SU-DHL-6 (cell line): Measurements from ENCODE around the gene PHB1.

Source experiments
- H2AFZ ChIP-seq: fragments of 200-600 bp; sonication (generic); 2 replicates; pipeline ENCODE4 v1.6.1; 2014; ENCODE audit warnings: low read depth, mild to moderate bottlenecking, moderate library complexity, mixed read lengths, antibody characterized with exemption, low read length; ENCODE audit not compliant: severe bottlenecking
- H3F3A ChIP-seq: fragments of 200-600 bp; shearing (Covaris generic); 2 replicates; pipeline ENCODE4 v1.6.0; 2016; ENCODE audit warnings: antibody characterized with exemption, mild to moderate bottlenecking; ENCODE audit not compliant: insufficient read depth
- H3K27ac ChIP-seq: fragments of 200-600 bp; sonication (generic); 2 replicates; pipeline ENCODE4 v1.5.1; 2016; ENCODE audit warnings: low read depth, mild to moderate bottlenecking, low read length, moderate library complexity, mixed read lengths
- H3K27me3 ChIP-seq: fragments of 200-600 bp; sonication (generic), shearing (Covaris generic); 2 replicates; pipeline ENCODE4 v1.6.0; 2014; ENCODE audit warnings: mild to moderate bottlenecking, low read length
- H3K36me3 ChIP-seq: fragments of 200-600 bp; sonication (generic); 2 replicates; pipeline ENCODE4 v1.6.1; 2014; ENCODE audit warnings: mild to moderate bottlenecking, low read length, mixed read lengths
- H3K4me2 ChIP-seq: fragments of 300-600, 200-600 bp; shearing (Covaris generic), sonication (generic); 2 replicates; pipeline ENCODE4 v1.6.0; 2014; ENCODE audit warnings: low read length, low read depth, mild to moderate bottlenecking; ENCODE audit not compliant: poor library complexity, severe bottlenecking
- H3K4me3 ChIP-seq: fragments of 200-600 bp; sonication (generic); 2 replicates; pipeline ENCODE4 v1.5.1; 2014; ENCODE audit warnings: antibody characterized with exemption, low read length, mild to moderate bottlenecking, mixed read lengths; ENCODE audit not compliant: insufficient read depth, poor library complexity, severe bottlenecking
- H3K79me2 ChIP-seq: fragments of 200-600 bp; sonication (generic); 2 replicates; pipeline ENCODE4 v1.6.1; 2014; ENCODE audit warnings: mild to moderate bottlenecking, low read length, moderate library complexity; ENCODE audit not compliant: insufficient read depth
- H3K9ac ChIP-seq: fragments of 200-600 bp; sonication (generic); 2 replicates; pipeline ENCODE4 v1.7.0; 2014; ENCODE audit warnings: mild to moderate bottlenecking, low read length
- H3K9me2 ChIP-seq: fragments of 200-600 bp; sonication (generic); replicated peaks from 2 replicates; pipeline ENCODE4 v1.6.1; 2014; ENCODE audit warnings: low read length; ENCODE audit not compliant: insufficient read depth
- H3K9me3 ChIP-seq: fragments of 200-600 bp; sonication (generic); 2 replicates; pipeline ENCODE4 v1.6.1; 2014; ENCODE audit warnings: low read length, mixed read lengths; ENCODE audit not compliant: insufficient read depth
- H4K20me1 ChIP-seq: fragments of 200-600 bp; sonication (generic); 2 replicates; pipeline ENCODE4 v1.6.1; 2014; ENCODE audit warnings: low read depth, mild to moderate bottlenecking, antibody characterized with exemption, low read length, moderate library complexity, mixed read lengths
- CTCF ChIP-seq: fragments of 200-600 bp; sonication (generic); IDR thresholded peaks from one replicate; pipeline ENCODE4 v1.5.1; 2017; ENCODE audit warnings: antibody characterized with exemption, mild to moderate bottlenecking, low read length, moderate library complexity; ENCODE audit not compliant: insufficient read depth, poor library complexity, severe bottlenecking
- EZH2phosphoT487 ChIP-seq: fragments of 200-600 bp; sonication (generic), shearing (Covaris generic); conservative IDR thresholded peaks from 2 replicates; pipeline ENCODE4 v1.6.1; 2018; ENCODE audit warnings: mild to moderate bottlenecking, antibody characterized with exemption, low read length, moderate library complexity, mixed read lengths

The PHB1 gene

GRCh38 chr17:49386373-49386772, 28.3 kb downstream of the PHB1 start:
- Histone ChIP-seq H3K27me3 (no peaks in the 10 kb centered on the region; the same call in 1 of the 2 replicates), H3K27ac (no peak overlapping the region), H3K9ac (no peak overlapping the region), H4K20me1 (no peaks in the 10 kb centered on the region), H2AFZ (no peak overlapping the region), H3K4me2 (no peak overlapping the region), H3K9me2 (no peaks in the 10 kb centered on the region), H3F3A (no peaks in the 10 kb centered on the region), H3K36me3 (no peaks in the 10 kb centered on the region), H3K9me3 (no peaks in the 10 kb centered on the region), H3K79me2 (no peaks in the 10 kb centered on the region), H3K4me3 (no peak overlapping the region)
- no peak for TF ChIP-seq CTCF
- no peak for TF ChIP-seq EZH2phosphoT487

GRCh38 chr17:49384951-49385350, 29.7 kb downstream of the PHB1 start:
- Histone ChIP-seq H3F3A (no peaks in the 10 kb centered on the region), H3K27me3 (no peaks in the 10 kb centered on the region; the same call in none of the 2 replicates), H3K79me2 (no peaks in the 10 kb centered on the region), H3K9ac (no peak overlapping the region), H4K20me1 (no peaks in the 10 kb centered on the region), H2AFZ (no peak overlapping the region), H3K9me2 (no peaks in the 10 kb centered on the region), H3K4me2 (no peak overlapping the region), H3K9me3 (no peaks in the 10 kb centered on the region), H3K4me3 (no peak overlapping the region), H3K27ac (no peak overlapping the region), H3K36me3 (no peaks in the 10 kb centered on the region)
- TF ChIP-seq EZH2phosphoT487 (no peak), CTCF (no peak)

- Histone ChIP-seq H3K4me2 (no peak overlapping the region), H3K27ac (no peak overlapping the region), H3F3A (no peaks in the 10 kb centered on the region), H3K27me3 (no peaks in the 10 kb centered on the region; the same call in none of the 2 replicates), H3K4me3 (no peak overlapping the region), H4K20me1 (no peaks in the 10 kb centered on the region), H3K9me2 (no peaks in the 10 kb centered on the region), H2AFZ (no peak overlapping the region), H3K9ac (no peak overlapping the region), H3K9me3 (no peaks in the 10 kb centered on the region), H3K36me3 (no peaks in the 10 kb centered on the region), H3K79me2 (no peaks in the 10 kb centered on the region)
- no peak for TF ChIP-seq EZH2phosphoT487
- no peak for TF ChIP-seq CTCF
These were observed 31.6 kb downstream of the PHB1 start for GRCh38 chr17:49383060-49383459.
